Thymus (tissue), 11 donors: Measurements from ENCODE around the gene RAB31. TPM values are rescaled to one million over a fixed set of nuclear protein-coding genes. Genes with fewer than 3 reads are reported as not detected.

Experiments used
- DNase-seq, 9 donors: peaks; one replicate each; pipeline ENCODE4 v3.0.0-alpha.2; 2013; ENCODE audit warnings: low spot score in 9 of 9, low read depth in 6 of 9, missing footprints in 1 of 9
- H3K27ac ChIP-seq, 2 donors: one replicate each; pipeline ENCODE4 v1.5.1; 2013; ENCODE audit warnings: control low read depth in 1 of 2, low read depth in 1 of 2, low read length in 1 of 2, mild to moderate bottlenecking in 1 of 2, moderate library complexity in 1 of 2
- H3K27me3 ChIP-seq, 2 donors: one replicate each; pipeline ENCODE4 v1.5.1; 2013; ENCODE audit warnings: low read length in 1 of 2; ENCODE audit not compliant: control insufficient read depth in 2 of 2, insufficient read depth in 1 of 2
- H3K36me3 ChIP-seq, 2 donors: one replicate each; pipeline ENCODE4 v1.5.1; 2013; ENCODE audit warnings: low read length in 1 of 2, mild to moderate bottlenecking in 1 of 2, moderate library complexity in 1 of 2; ENCODE audit not compliant: control insufficient read depth in 2 of 2, insufficient read depth in 2 of 2
- H3K4me1 ChIP-seq, 2 donors: one replicate each; pipeline ENCODE4 v1.5.1; 2013; ENCODE audit warnings: low read length in 2 of 2; ENCODE audit not compliant: control insufficient read depth in 2 of 2, insufficient read depth in 2 of 2
- H3K4me3 ChIP-seq, 2 donors: one replicate each; pipeline ENCODE4 v1.5.1; 2013; ENCODE audit warnings: low read length in 2 of 2, control low read depth in 1 of 2, mild to moderate bottlenecking in 1 of 2
- H3K9me3 ChIP-seq, 2 donors: one replicate each; pipeline ENCODE4 v1.5.1; 2013; ENCODE audit warnings: low read length in 1 of 2, mild to moderate bottlenecking in 1 of 2; ENCODE audit not compliant: control insufficient read depth in 2 of 2, insufficient read depth in 1 of 2
- WGBS: extraction: QIAGEN DNeasy Blood & Tissue Kit; methylation state at CpG from one replicate; pipeline ENCODE4 v1.1.7; 2013; 5-methylcytosine and 5-hydroxymethylcytosine counted together
- polyA plus RNA-seq: library from polyadenylated mRNA; stranded (reverse); fragments of 200-250 nt; gene quantifications from one replicate; pipeline ENCODE4 v1.2.3, GENCODE V29; 2013
- total RNA-seq: library from RNA; stranded (reverse); fragments of 120-200 nt; gene quantifications from one replicate; pipeline ENCODE4 v1.2.4, GENCODE V29; 2013
- donor health status: healthy.

Gene RAB31
- total and polyA plus RNA-seq, 2 donors, result 10.1 to 17.8 TPM

DNA sequence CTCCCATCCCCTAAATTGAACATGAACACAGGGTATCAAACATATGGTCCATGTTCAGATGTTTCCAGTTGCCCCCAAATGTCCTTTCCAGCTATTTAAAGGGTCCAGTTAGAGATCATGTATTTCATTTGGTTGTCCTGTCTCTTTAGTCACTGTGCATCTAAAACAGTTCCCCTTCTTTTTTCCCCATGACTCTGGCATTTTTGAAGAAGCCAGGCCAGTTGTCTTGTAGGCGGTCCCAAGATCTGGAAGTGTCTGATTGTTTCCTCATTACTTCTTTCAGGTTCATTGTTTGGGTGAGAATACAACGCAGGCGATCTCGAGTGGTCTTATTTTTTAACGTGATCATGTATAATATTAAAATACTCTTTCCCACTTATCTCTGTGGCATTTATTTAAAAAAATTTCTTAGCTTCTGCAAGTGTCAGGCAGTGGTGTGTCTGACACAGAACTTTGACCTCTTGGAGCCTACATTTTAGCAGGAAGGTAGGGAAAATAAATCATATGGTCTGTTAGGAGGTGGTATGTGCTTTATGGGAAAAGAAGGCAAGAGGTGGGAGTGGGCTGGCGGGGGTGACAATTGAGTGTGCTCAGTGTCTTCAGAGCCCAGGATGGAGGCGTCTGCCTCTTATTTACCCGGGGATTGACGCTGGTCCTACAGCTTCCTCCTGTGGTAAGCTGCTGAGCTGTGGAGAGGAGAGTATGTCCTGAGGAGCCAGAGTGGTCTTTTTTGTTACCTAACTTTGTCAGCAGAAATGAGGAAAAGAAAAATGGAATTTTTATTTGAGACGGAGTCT is 8.1 kb downstream of the RAB31 start:
- Histone ChIP-seq H3K27ac (no peak overlapping the region), H3K4me1 (peaks cover 0 to 2% of the 10 kb centered on the region in 2 donors)

GRCh38 chr18:9716780-9717563 is 8.9 kb downstream of the RAB31 start:
- Histone ChIP-seq H3K4me1 (no peaks in the 10 kb centered on the region), H3K4me3 (no peak overlapping the region), H3K9me3 (peaks cover 0 to 4% of the 10 kb centered on the region in 2 donors), H3K27me3 (peaks cover 5% of the 10 kb centered on the region in 2 donors), H3K27ac (no peak overlapping the region), H3K36me3 (no peaks in the 10 kb centered on the region)
- DNase-seq, result no peak
- WGBS, result 90% methylated on average over 8 of the region's 8 CpGs

More for the DNA sequence above, 8.1 kb downstream of the RAB31 start:
- no peaks in the 10 kb centered on the region for H3K36me3 ChIP-seq
- H3K4me3 ChIP-seq, result no peak overlapping the region
- 88% methylated on average over 10 of the region's 10 CpGs for WGBS
- peaks cover 8 to 13% of the 10 kb centered on the region in 2 donors for H3K27me3 ChIP-seq
- H3K9me3 ChIP-seq, result peaks cover 0 to 4% of the 10 kb centered on the region in 2 donors
- DNase-seq, result no peak

- H3K4me3 ChIP-seq, result no peak overlapping the region
- no peaks in the 10 kb centered on the region for H3K27me3 ChIP-seq
- no peak for DNase-seq
- H3K27ac ChIP-seq, result no peak overlapping the region
- no peaks in the 10 kb centered on the region for H3K9me3 ChIP-seq
- no peaks in the 10 kb centered on the region for H3K4me1 ChIP-seq
- 96% methylated on average over 12 of the region's 12 CpGs for WGBS
- H3K36me3 ChIP-seq, result no peaks in the 10 kb centered on the region
Measured at GRCh38 chr18:9719421-9719981, 11.4 kb downstream of the RAB31 start.

- WGBS, result 97% methylated on average over 8 of the region's 8 CpGs
- H3K27me3 ChIP-seq, result no peaks in the 10 kb centered on the region
- no peaks in the 10 kb centered on the region for H3K9me3 ChIP-seq
- DNase-seq, result no peak
- no peaks in the 10 kb centered on the region for H3K4me1 ChIP-seq
- no peak overlapping the region for H3K27ac ChIP-seq
- H3K36me3 ChIP-seq, result no peaks in the 10 kb centered on the region
- H3K4me3 ChIP-seq, result no peak overlapping the region
Measured at GRCh38 chr18:9720327-9720726, 12.2 kb downstream of the RAB31 start.

- no peaks in the 10 kb centered on the region for H3K36me3 ChIP-seq
- no peak for DNase-seq
- 85% methylated on average over 9 of the region's 9 CpGs for WGBS
Measured at GRCh38 chr18:9721893-9722550, 13.9 kb downstream of the RAB31 start.

DNA sequence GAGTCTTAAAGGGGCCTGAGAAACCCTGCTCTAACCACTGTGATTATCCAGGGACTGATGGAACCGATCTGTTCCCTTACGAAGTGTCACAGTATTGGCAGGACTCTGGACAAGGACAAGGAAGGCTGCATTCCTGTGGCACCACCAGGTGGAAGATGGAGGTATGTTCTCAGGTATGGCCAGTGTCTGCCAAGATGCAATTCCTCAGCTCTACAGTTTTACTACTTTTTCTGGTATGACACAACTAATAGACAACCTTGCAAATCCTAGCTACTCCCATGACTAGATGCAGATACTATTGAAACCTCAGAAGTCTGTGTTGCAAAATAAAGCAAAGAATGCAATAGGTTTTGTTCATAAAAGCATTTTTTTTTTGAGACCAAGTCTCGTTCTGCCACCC is 14.6 kb downstream of the RAB31 start:
- Histone ChIP-seq H3K9me3 (no peaks in the 10 kb centered on the region), H3K27ac (no peak overlapping the region), H3K27me3 (no peaks in the 10 kb centered on the region), H3K36me3 (no peaks in the 10 kb centered on the region), H3K4me3 (no peak overlapping the region), H3K4me1 (no peaks in the 10 kb centered on the region)
- 94% methylated on average over 3 of the region's 3 CpGs for WGBS
- DNase-seq, result no peak

More at GRCh38 chr18:9721893-9722550, 13.9 kb downstream of the RAB31 start:
- Histone ChIP-seq H3K27ac (no peak overlapping the region), H3K9me3 (no peaks in the 10 kb centered on the region), H3K27me3 (no peaks in the 10 kb centered on the region), H3K4me1 (no peaks in the 10 kb centered on the region), H3K4me3 (no peak overlapping the region)

DNA sequence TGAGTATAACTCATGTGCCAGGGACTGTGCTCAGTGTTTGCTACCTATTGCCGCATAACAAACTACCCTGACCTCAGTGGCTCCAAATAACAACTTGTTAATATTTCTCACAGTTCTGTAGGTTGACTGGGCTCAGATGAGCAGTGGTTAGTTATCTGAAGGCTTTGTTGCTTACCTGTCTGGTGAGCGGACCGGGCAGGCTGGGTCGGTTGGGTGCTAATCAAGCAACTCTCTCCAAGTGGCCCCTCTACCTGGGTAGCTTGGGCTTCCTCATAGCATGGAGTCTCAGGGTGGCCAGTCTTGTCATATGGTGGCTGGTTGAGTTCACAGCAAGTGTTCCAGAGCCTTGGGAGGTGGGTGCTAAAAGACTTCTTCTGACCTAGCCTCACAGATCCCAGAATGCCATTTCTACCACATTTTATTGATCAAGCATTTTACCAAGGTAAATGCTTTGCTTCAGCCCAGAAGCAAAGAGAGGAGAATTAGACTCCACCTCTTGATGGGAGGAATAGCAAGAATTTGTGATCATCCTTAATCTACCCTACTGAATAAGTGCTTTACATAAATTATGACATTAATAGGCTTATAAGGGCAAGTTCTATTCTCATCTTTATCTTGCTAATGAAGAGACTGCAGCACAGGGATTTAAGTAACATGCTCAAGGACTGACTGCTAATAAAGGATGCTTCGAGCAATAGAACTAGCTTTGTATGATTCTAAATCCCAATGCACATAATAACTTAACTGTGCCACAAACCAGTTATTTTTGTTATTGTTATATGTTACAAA is 16.9 kb downstream of the RAB31 start:
- Histone ChIP-seq H3K27me3 (no peaks in the 10 kb centered on the region), H3K4me1 (no peaks in the 10 kb centered on the region), H3K4me3 (no peak overlapping the region), H3K36me3 (no peaks in the 10 kb centered on the region), H3K27ac (no peak overlapping the region), H3K9me3 (no peaks in the 10 kb centered on the region)
- WGBS, result 98% methylated on average over 5 of the region's 5 CpGs
- DNase-seq, result no peak

- H3K4me1 ChIP-seq, result no peaks in the 10 kb centered on the region
- no peaks in the 10 kb centered on the region for H3K36me3 ChIP-seq
- H3K9me3 ChIP-seq, result no peaks in the 10 kb centered on the region
- DNase-seq, result no peak
- no peak overlapping the region for H3K27ac ChIP-seq
- no peaks in the 10 kb centered on the region for H3K27me3 ChIP-seq
- H3K4me3 ChIP-seq, result no peak overlapping the region
- WGBS, result 97% methylated on average over 5 of the region's 5 CpGs
Measured at GRCh38 chr18:9726175-9726574, 18.1 kb downstream of the RAB31 start.
